GM21526 (cell line): ENCODE data around the gene RAD21L1.

Source experiments
- ATAC-seq: cut with Tn5 transposase; IDR thresholded peaks from one replicate; pipeline ENCODE4 v1.9.1; 2021; ENCODE audit warnings: moderate library complexity; ENCODE audit not compliant: unreplicated experiment, low FRiP score

The RAD21L1 gene

DNA sequence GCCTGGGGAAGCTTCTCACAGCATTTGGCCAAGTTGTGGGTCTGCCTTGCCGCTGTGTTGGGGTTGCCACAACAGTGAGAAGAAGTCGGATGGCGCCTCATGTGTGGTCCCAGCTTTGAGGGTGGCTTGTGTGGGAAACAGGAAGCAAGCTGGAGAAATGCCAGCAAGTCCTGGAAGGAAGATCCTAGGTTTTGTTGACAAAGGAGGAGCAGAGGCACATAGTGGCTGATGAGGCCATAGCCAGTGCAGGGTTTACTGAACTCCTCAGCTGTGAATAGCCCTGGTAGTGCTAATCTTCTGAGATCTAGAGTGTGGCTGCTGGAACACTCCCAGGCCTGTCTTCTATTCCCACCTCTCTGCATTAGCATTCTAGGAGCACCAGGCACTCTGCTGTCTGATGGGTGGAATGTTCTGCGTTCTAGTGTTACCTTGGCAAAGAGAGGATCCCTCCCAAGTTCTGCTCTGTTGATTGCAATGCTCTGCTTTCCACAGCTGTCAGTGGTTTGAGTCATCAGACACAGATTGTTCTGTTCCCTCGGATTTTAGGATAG, 65.4 kb downstream of the RAD21L1 start:
- no peak for ATAC-seq

DNA sequence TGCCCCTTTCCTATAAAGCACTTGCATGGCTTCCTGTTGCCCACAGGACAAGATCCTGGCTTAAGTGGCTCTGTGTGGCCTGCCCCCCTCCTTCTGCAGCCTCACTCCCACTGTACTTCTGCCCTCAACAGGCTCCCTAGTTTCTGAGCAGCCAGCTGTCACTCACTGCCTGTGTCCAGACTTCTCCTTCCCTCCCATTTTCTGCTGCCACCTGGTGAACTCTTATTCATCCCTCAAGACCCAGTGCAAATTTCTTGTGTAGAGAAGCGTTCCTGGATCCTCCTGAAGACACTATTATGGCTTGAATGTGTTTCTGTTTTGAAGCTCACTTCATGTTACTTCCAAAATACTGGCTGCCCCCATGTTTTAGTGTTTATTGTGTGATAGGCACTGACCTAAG, 66.8 kb downstream of the RAD21L1 start:
- no peak for ATAC-seq

DNA sequence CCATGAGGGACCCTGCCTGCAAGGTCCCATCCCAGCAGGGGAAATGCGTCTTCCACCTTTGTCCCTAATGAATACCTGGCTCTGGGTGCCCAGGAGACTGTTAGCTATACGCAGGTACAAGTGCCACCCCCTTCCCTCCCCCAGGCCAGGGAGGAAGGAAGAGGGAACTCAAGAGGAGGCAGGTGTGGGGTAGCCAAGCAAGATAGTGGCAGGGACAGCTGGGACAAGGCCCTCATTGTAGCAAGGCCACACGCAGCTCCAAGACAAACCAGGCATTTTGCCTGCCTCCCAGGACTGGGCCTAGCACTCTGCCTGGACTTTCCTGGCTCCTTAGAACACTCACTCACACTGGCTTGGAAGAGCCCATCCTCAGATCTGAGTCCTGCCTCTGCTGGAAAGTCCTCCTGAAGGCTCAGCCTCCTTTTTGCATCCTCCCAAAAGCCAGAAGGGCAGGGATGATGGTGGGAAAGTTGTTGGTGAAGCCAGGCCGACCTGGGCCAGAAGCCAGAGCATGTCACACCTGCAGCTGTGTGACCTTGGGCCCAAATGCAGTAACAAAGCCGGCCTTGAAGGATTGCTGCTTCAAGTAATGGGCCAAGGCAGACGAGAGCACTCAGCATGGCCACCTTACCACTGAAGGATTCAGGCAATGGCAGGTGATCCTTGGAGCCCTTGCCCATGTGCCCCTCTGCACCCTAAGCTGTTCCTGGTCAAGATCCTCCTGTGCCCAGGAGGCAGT, 68.0 kb downstream of the RAD21L1 start:
- no peak for ATAC-seq

DNA sequence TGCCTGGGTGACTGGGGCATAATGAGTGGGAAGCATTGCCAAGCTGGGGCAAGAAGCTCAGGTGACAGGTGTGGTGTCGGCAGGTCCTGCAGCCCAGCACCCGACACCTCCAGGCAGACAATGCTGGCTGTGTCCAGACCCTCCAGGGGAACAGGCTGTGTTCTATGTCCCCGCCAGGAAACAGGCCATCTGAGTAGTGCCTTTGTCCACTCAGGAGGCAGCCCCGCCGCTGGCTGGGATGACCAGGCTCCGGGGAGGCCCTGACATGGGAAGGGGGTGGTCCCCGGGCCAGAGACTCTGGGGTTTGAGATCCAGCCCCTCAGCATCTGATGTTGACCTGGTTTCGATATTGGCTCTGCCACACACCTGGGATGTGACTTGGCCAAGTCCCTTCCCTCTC, 68.7 kb downstream of the RAD21L1 start:
- ATAC-seq: no peak

- no peak for ATAC-seq
Observed at GRCh38 chr20:1295276-1295930, 69.6 kb downstream of the RAD21L1 start.

- ATAC-seq: no peak
Observed at GRCh38 chr20:1296117-1296610, 70.3 kb downstream of the RAD21L1 start.

DNA sequence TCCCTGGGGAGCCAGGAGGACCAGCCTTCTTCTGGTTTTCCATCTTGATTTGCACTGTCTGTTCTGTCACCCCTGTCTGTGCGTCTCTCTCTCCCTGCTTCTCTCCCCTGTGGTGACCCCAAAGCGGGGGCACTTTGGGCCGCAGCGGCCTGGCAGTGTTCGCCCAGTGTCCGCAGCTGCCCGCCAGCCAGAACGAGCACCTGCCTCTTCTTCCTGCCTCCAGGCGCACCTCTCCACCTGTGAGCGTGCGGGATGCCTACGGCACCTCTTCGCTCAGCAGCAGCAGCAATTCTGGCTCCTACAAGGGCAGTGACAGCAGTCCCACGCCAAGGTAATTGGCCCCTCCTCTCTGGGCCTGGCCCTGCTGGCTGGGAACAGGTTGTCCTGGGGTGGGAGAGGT, 71.1 kb downstream of the RAD21L1 start:
- no peak for ATAC-seq

GRCh38 chr20:1297486-1297885, 71.6 kb downstream of the RAD21L1 start:
- ATAC-seq: no peak

- no peak for ATAC-seq
Observed at GRCh38 chr20:1298166-1298565, 72.3 kb downstream of the RAD21L1 start.

DNA sequence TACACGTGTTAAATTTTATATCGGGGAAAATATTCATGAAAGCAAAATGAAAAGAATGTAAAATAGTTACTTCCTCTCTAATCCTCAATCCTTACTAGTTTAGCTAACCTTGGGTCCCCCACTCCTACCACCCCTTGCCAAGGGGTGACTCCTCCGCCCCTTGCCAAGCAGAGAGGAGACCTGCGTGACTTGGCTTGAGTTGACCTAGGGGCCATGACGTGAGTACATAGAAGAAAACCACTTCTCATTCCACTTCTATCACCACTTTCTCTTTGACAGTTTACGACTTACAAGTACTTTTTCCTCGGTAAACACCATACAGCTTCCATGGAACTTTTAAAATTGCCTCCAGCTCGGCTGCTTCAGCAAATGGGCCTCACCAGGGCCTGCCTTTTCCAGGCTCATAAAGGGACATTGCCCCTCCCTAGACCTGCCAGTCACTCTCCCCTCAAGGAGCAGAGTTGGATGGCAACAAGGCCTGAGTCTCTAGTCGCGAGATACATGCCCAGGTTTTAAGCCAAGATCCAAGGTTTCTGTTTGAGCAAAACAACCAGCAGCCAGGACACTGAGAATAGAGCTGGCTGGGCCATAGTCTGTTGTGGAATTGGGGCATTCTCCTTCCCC, 73.2 kb downstream of the RAD21L1 start:
- ATAC-seq: no peak

DNA sequence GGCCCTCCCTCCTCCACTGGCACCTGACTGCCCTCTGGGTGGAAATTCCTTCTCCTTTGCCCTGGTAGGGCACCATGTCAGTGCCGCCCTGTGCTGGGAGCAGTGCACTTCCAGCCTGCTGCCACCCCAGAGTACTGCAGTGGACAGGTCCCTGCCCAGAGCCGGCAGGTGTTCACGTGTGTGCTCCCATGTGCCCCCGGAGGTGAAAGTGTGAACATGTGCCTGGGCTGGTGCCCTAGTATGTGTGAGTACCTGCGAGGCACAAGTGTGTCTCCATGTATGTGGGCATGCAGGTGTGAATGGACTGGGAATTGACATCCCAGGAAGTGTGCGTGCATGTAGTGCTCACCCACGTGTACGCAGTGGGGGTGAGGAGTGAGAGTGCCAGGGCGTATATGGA, 73.7 kb downstream of the RAD21L1 start:
- no peak for ATAC-seq

- ATAC-seq: no peak
Observed at GRCh38 chr20:1300083-1300840, 74.4 kb downstream of the RAD21L1 start.

DNA sequence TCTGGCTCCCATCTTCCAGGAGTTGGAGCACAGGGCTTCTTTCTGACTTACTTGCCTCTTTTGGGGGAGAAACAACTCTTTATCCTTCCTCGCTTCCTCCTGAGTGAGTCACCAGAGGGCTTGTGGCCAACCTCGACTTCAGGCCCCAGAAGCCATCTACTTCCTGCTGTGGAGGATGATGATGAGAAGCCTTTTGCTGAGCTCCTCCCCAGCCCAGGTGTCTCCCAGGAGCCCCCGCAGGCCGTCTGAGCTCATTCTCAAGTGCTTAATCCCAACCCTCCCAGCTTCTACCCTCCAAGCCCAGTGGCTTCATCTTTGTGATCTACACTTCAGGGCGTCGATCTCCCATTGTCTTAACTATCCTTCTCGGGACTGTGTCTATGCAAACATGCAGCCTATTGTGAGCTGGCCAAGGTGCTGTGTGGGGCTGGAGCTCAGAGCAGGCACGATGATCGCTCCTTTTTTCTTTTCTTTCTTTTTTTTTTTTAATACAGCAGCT, 75.2 kb downstream of the RAD21L1 start:
- ATAC-seq: no peak

DNA sequence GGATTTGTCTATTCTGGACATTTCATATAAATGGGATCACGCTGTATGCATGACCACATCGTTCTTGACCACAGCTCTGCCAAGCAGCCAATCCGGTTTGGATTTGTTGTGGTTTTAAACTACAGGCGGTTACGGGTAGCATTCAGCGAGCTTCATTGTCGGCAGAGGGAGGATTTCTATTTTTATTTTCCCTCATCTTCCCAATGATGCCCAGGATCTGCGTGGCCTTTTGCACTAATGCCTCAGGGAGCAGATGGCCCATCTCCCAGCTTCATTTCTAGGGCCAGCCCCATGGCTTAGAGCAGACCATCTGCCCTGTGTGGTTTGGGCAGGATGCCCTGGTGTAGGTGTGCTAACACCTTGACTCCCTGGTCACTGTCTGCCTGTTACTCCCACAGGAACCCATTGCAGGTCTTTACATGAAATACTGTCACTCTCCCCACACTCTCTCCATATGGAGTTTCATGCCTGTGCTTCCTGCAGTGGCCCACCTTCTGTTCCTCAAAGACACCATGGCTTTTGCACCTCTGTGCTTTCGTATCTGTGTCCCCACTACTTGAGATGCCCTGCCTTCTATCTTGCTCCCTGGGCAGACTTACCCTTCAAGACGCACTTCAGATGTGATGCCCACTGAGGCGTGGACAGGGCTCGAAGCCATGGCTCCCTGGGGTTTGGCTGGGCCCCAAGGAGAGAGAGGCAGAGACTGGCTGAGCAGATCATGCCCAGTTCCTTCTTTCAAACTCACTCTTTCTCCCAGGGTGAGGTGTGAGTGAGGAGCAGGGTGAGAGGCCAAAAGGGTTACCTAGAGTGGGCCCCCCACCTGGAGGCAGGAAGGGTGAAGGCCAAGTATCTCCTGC, 77.1 kb downstream of the RAD21L1 start:
- no peak for ATAC-seq

DNA sequence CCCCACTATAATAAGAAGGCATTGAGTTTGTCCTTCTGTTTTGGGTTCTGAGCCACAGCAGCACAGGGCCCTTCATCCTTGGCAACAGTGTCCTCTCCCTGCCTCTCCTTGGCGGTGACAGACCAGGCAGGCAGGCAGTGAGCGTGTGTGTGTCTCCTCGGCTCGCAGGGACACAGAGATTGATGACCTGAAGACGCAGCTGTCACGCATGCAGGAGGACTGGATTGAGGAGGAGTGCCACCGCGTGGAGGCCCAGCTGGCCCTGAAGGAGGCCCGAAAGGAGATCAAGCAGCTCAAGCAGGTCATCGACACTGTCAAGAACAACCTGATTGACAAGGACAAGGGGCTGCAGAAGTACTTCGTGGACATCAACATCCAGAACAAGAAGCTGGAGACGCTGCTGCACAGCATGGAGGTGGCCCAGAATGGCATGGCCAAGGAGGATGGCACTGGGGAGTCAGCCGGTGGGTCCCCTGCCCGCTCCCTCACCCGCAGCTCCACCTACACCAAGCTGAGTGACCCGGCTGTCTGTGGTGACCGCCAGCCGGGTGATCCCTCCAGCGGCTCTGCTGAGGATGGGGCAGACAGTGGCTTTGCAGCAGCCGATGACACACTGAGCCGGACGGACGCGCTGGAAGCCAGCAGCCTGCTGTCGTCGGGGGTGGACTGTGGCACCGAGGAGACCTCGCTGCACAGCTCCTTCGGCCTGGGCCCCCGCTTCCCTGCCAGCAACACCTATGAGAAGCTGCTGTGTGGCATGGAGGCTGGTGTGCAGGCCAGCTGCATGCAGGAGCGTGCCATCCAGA, 79.1 kb downstream of the RAD21L1 start:
- no peak for ATAC-seq
